NT2/D1 (cell line): Measurements from ENCODE around the gene GDI2.
"Not testable (repeated sequence)": the region's sequence is repeated elsewhere in the genome, so short reads cannot be mapped to it uniquely, and the experiment has no call there.

Source experiments
- YY1 ChIP-seq: IDR thresholded peaks from 2 replicates; pipeline ENCODE4 v1.6.1; 2011; ENCODE audit not compliant: insufficient read length, insufficient read depth
- ZNF274 ChIP-seq: IDR thresholded peaks from 2 replicates; pipeline ENCODE4 v1.6.1; 2011; ENCODE audit warnings: mild to moderate bottlenecking, low read depth, low read length

DNA sequence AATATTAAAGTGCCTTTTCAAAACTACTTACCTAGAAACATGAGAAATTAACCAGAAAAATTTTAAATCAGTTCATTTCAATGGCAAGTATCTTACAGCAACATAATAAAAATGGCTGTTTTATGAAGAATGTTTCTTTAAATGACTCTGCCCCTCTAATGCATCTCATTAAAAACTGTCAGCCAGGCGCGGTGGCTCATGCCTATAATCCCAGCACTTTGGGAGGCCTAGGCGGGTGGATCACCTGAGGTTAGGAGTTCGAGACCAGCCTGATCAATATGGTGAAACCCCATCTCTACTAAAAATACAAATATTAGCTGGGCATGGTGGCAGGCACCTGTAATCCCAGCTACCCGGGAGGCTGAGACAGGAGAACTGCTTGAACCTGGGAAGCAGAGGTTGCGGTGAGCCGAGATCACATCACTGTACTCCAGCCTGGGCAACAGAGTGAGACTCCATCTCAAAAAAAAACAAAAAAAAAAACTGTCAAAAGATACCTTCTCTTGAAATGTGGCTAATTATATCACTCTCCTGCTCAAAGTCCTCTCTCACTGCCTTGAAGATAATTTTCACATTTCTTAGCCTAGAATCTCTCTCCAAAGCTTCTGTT is 4.3 kb downstream of the GDI2 start:
- TF ChIP-seq YY1, ZNF274: not testable (repeated sequence)
